ENCODE data around the gene NR2C1.
"Not testable (repeated sequence)": the region's sequence is repeated elsewhere in the genome, so short reads cannot be mapped to it uniquely, and the experiment has no call there.

The NR2C1 gene

DNA sequence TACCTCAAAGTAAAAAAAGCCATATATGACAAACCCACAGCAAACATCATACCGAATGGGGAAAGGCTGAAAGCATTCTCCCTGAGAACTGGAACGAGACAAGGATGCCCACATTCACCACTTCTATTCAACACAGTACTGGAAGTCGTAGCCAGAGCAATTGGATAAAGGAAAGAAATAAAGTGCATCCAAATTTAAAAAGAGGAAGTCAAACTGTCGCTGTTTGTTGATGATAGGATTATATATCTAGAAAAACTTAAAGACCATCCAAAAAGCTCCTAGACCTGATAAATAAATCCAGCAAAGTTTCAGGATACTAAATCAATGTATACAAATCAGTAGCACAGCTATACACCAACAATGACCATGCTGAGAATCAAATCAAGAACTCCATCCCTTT is 75.1 kb downstream of the NR2C1 start:
- no peak for DNase-seq

DNA sequence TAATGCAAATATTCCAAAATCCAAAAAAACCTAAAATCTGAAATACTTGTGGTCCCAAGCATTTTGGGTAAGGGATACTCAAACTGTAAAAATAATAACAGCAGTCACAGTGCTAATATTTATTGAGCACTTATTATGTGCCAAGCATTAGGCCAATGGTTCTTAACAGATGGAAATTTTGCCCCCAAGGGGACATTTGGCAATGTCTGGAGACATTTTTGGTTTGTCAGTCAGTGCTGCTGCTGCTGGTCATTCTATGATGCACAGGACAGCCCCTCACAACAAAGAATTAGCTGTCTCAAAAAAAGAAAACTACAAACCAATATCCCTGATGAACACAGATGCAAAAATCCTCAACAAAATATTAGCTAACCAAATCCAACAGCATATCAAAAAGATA is 75.7 kb downstream of the NR2C1 start:
- no peak for DNase-seq

DNA sequence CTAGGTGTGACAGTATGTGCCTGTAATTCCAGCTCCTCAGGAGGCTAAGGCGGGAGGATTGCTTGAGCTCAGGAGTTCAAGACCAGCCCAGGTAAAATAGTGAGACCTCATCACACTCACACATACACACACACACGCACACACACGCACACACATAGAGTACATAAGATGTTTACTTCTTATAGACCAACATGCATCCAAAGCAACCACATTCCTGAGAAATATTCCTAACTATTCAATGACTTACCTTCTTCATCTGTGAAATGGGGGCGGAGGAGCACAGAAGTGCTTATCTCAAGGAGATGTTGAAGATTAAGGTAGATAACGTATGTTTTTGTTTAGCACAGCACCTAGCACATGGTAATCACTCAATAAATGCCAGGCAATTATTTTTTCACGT is 76.4 kb downstream of the NR2C1 start:
- no peak for DNase-seq

DNA sequence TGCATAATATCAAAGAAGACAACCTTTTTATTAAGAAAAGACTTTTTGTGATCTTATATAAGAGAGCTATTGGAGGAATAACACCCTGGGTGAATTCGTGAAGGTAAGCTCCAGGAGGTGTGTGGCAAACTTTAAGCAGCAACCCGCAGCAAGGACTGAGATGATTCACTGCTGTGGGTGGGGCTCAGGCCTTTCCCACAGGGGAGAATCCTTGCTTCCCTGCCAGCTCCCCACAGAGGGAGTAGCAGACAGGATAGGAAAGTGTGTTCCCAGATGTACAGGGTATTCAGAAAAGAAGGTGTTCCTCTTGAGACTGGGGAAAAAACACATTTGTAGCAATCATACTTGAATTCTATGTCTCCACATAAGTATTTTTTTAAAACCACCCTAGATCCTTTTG is 79.1 kb downstream of the NR2C1 start:
- no peak for DNase-seq

DNA sequence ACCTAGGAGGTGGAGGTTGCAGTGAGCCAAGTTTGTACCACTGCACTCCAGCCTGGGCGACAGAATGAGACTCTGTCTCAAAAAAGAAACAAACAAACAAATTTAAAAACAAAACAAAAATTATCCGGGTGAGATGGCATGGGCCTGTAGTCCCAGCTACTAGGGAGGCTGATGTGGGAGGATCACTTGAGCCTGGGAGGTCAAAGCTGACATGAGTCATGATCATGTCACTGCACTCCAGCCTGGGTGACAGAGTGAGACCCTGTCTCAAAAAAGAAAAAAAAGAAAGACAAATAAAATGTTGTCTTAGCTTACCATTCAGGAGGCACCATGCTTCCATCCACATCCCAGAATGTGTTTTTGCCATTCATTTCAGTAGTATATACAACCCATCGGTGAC is 79.6 kb downstream of the NR2C1 start:
- DNase-seq = not testable (repeated sequence)

DNA sequence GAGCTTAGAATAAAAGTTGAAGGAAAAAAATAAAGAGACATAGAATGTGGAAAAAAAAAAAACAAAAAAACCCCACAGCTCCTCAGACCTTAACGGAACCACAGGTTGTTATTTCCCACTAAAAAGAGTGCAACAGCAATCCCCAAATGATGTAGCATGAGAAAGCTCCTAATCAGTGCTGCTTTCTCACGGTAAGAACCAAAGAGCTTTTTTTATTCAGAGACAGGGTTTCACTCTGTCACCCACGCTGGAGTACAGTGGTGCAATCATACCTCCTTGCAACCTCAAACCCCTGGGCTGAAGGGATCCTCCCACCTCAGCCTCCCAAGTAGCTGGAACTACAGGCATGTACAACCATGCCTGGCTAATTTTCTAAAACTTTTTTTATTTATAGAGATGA is 83.2 kb downstream of the NR2C1 start:
- no peak for DNase-seq

DNA sequence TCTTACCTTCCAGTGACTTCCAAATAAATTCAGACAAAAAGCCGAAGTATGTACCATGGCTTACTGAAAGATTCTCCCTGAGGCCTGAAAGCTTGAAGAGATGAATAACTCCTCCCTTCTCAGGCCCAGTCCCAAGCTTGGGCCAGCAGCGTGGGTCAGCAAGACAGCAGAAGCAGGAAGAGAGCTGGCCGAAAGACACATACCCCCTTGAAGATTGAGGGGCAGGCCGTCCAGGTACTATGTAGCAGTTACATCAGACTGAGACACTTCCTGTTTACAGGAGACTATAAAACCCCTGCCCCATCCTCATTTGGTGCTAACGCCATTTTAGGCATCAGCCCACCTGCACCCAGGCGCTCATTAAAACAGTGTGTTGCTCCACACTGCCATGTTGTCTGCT is 84.9 kb downstream of the NR2C1 start:
- DNase-seq = no peak

DNA sequence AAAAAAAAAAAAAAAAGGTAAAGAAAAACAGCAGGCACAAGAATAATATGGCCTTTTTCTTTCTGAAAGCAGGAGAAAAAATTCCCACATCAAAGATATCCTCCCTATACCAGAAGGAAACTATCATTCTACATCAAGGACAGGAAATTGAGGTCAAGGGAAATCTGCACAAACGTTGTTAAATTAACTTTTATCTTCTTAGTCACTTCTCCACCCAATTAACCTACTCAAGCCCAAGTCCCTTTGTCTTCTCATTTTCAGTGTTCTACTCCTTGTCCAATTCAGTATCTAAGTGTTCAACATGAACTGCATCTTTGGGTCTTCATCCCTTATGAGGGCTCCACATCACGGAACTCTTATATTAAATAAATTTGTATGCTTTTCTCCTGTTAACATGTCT is 85.6 kb downstream of the NR2C1 start:
- no peak for DNase-seq

DNA sequence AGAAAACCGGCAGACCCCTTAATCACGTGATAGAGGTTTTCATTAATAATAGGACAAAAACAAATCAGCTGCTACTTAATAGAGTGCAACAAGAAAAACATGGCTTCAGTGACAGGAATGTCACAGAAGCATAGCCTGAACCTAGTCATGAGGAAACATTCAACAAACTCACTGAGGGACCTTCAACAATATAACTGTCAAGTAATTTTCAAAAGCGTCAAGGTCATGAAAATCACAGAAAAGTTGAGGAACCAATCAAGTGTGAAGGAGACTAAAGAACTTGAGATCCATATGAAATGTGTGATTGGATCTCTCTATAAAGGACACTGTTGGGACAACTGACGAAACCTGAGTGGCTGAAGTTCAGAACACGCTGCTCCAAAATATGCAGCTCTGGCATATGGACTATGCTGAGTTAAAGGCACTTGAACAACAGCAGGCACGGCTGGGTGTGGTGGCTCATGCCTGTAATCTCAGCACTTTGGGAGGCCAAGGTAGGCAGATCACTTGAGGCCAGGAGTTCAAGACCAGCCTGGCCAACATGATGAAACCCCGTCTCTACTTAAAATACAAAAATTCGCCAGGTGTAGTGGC is 86.2 kb downstream of the NR2C1 start:
- DNase-seq = no peak

DNA sequence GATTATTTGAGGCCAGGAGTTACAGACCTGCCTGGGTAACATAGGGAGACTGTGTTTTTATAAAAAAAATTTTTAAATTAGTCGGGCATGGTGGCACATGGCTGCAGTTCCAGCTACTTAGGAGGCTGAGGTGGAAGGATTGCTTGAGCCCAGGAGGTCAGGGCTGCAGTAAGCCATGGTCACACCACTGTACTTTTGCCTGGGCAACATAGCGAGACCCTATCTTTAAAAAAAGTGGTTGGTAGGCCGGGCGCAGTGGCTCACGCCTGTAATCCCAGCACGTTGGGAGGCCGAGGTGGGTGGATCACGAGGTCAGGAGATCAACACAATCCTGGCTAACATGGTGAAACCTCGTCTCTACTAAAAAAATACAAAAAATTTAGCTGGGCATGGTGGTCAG is 88.3 kb downstream of the NR2C1 start:
- not testable (repeated sequence) for DNase-seq

DNA sequence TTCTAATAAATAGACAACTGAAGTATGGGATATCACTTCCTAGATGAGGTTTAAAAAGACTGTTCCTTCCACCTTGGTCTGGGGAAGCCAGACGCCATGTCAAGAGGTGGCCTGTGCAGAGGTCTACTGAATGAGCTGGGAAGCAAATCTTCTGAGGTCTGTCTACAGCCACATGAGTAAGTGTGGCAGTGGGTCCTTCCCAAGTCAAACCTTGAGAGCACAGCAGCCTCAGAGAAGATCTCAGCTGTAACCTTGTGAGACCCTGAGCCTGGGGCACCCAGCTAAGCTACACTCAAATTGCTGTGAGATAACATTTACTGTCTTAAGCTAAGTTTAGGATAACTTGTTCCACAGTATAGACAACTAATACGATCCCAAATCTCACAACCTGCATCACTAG is 90.1 kb downstream of the NR2C1 start:
- DNase-seq = no peak

DNA sequence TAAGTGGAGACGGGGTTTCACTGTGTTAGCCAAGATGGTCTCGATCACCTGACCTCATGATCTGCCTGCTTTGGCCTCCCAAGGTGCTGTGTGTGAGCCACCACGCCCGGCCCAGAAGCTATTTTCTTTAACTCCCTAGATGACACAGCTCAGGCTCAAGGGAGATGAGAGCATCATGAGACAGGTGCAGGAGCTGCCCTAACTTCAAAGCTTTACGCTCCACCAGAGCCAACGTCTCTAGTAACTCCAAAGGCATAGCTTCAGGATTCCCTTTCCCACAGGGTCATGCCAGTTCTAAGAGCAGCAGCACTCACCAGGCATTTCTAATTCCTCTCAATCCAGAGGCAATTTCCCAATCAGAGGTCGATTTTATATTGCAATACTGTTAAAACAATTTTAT is 91.0 kb downstream of the NR2C1 start:
- DNase-seq = no peak

DNA sequence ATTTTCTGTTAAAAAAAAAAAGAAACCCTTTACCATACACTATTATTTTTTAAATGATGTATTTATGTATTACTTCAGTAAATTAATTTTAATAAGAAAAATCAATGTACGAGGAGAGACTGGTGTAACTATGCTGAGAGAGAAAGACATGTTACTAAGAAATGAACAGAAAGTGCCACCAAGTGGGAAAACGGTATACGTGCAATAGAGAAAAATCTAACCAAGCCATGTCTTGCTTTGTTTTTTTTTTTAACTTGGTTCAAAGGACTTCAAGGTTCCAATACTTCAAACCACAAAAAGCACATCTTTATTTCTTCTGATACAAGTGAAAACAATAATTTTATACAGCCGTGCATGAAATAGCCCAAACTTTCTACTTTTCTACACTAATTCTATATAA is 92.8 kb downstream of the NR2C1 start:
- no peak for DNase-seq

DNA sequence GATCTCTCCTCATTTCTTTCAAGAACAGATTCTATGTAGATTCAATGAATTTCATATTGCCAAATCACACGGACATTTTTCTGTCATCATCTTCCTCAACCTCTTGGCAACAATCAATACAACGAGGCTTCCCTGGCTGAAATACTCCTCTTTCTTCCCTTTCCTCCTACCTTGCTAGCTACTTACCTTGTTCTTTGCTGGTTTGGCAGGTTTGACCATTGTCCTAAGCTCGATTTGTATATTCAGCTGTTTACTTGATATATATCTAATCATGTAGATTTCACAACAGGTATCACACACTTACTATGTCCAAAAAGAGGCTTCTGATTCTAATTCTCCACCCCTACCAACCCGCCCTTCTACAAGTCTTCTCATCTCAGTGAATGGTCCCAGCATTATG is 93.5 kb downstream of the NR2C1 start:
- DNase-seq = no peak

DNA sequence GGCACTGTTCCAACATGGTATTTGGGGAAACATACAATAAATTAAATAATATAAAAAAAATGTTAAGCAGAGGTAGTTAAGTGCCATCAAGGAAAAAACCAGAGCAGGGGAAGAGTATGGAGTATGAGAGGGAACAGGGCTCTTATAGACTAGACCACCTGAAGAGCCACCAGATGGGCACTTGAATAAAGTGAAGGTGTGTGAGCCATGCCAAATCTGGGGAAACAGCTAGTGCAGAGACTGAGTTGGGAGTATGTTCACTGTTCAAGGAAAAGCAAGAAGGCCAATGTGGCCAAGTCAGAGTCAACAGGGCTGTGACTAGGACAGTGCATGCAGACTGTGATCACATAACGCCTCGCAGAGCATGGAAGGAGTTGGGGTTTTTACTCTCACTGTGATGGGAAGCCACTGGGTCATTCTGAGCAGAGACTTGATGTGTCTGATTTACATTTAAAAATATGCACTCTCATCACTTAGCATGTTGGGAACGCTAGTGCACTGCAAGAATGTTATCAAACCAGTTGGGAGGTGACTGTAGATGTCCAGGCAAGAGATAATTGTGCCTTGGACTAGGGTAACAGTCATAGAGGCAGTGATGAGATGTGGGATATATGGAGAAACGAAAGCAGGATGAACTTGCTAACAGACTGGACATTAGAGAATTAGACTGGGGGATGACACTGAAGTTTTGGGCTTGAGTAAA is 95.5 kb downstream of the NR2C1 start:
- no peak for DNase-seq

DNA sequence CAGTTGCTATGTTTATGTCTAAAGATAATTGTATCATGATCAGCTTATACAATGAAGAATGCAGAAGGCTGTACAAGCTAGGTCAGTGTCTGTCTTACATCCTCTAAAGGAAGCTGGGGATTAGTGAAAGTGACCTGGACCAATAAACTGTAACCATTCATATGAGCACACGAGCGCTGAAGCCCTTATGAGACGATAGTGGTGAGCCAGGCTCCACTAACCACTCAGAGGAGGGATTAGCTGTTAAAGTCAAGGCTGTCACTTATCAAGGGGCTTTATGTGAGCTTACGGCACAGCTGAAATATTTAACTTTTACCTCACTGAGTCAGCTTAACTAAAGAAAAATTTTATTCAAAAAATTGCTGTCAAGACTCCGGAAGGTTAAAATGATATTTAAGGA is 100.2 kb downstream of the NR2C1 start:
- DNase-seq = no peak

DNA sequence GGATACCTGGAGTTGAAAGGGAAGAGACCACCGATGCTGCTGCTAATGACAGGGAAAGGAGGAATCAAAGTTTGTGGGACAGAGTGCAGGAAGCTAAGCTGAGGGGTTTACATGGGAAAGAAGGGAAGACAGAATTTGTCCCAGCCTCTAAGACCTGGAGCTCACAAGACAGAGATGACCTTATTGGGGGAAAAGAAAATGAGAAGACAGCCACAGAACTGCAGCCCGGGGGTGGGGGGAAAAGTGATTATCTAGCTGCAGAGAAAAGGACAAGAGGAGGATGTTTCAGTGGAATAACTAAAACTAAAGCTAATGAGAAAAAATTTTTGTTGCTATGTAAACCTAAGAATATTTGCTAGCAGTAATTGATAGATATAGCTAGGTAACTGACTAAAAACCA is 100.6 kb downstream of the NR2C1 start:
- no peak for DNase-seq

DNA sequence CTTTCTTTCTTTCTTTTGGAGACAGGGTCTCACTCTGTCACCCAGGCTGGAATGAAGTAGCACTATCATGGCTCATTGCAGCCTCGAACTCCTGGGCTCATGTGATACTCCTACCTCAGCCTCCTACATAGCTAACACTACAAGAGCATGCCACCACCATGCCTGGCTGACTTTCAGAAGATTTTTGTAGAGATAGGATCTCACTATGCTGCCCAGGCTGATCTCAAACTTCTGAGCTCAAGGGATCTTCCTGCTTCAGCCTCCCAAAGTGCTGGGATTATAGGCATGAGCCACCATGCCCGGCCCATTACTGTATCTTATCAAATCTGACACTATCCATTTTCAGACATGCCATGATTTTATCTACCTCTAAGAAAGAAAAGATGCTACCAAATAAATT is 101.5 kb downstream of the NR2C1 start:
- no peak for DNase-seq

DNA sequence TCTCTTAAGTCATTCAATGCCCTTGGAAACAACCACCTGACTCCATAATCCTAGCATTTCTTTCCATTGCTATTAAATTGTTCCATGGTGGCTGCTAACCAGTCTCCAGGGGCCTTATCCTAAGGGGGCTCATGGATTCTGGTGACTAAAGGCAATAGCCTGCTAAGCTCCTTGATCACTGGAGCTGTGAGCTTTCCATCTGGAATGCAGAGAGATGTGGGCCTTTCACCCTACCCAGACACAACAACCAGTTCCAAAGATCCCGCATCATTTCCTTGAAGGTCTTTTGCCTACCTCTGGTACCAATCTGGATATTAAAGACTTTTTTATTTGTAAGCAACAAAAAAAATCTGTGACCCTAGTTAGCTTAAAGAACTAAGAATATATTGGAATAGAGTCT is 102.9 kb downstream of the NR2C1 start:
- no peak for DNase-seq

Measured in activated CD4-positive, alpha-beta T cell treated with anti-CD3 and anti-CD28 coated beads, Interleukin-2, amount 50 U/mL, for 16 hours (primary cell).